Measurements from ENCODE around the gene TMPRSS4.

The TMPRSS4 gene

DNA sequence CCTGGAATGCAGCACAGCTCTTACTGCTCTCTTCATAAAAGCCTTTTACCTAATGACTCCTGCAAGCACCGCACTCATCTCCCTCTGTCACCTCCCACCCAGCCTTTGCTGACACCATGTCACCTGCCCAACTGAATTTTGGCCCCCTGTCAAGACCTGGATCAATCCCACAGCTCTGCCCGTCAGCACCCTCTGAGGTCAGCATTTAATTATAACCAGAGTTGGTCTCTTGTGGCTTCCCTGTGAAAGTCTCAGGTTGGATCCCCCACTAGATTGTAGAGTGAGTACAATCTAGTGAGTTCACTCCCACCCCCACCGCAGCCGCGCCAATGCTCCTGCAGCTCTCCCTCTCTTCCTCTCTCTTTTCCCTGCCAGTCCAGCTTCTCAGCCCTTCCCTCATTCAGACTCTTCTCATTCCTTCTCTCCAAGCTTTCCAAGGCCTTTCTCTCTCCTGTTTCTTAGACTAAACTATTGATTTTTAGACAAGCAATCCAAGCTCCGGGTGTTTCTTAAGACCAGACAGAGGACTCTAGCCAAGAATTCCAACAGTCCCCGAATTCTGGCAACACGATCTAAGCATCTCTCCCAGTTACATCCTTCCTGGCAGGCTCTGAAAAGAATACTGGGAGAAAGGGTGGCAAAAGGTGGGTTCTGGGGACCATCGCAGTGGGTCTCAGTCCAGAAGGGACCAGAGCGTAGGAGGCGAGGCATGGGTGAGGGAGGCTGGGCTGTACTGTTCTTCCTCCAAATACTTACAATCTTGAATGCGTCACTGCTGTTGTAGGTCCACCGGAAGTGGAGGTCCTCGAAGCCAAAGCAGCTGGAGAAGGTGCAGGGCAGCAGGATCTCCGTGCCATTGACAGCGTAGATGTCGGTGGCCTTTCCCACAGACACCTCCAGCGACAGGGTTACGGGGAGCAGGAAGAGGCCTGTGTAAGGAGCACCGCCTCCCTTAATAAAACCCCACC is 67.7 kb downstream of the TMPRSS4 start:
- no peak overlapping the region for H3K27ac ChIP-seq (ENCODE audit: insufficient read depth, low read length, poor library complexity, severe bottlenecking)
- H3K4me3 ChIP-seq (ENCODE audit: insufficient read depth, low read depth, low read length, poor library complexity, severe bottlenecking): peak overlapping the region; percentile 86
- H3K4me1 ChIP-seq (ENCODE audit: control insufficient read depth, insufficient read depth, low read length, poor library complexity, severe bottlenecking): peaks cover 7% of the 10 kb centered on the region
- no peak for DNase-seq
- H3K9me3 ChIP-seq (ENCODE audit: control insufficient read depth, low read length): no peaks in the 10 kb centered on the region
- H3K36me3 ChIP-seq (ENCODE audit: control insufficient read depth, insufficient read depth, low read length): no peaks in the 10 kb centered on the region
- H3K27me3 ChIP-seq (replicated peaks; ENCODE audit: control insufficient read depth, insufficient read depth, low read length, poor library complexity, severe bottlenecking): peaks cover 20% of the 10 kb centered on the region

- no peak overlapping the region for H3K27ac ChIP-seq (ENCODE audit: insufficient read depth, low read length, poor library complexity, severe bottlenecking)
- H3K4me1 ChIP-seq (ENCODE audit: control insufficient read depth, insufficient read depth, low read length, poor library complexity, severe bottlenecking): peaks cover 7% of the 10 kb centered on the region
- peak overlapping the region; percentile 86 for H3K4me3 ChIP-seq (ENCODE audit: insufficient read depth, low read depth, low read length, poor library complexity, severe bottlenecking)
- H3K36me3 ChIP-seq (ENCODE audit: control insufficient read depth, insufficient read depth, low read length): no peaks in the 10 kb centered on the region
- no peaks in the 10 kb centered on the region for H3K9me3 ChIP-seq (ENCODE audit: control insufficient read depth, low read length)
- H3K27me3 ChIP-seq (replicated peaks; ENCODE audit: control insufficient read depth, insufficient read depth, low read length, poor library complexity, severe bottlenecking): peaks cover 14% of the 10 kb centered on the region
- DNase-seq: peak; percentile 75 to 89 (median 82)
Observed at GRCh38 chr11:118145285-118146227, 68.7 kb downstream of the TMPRSS4 start.

DNA sequence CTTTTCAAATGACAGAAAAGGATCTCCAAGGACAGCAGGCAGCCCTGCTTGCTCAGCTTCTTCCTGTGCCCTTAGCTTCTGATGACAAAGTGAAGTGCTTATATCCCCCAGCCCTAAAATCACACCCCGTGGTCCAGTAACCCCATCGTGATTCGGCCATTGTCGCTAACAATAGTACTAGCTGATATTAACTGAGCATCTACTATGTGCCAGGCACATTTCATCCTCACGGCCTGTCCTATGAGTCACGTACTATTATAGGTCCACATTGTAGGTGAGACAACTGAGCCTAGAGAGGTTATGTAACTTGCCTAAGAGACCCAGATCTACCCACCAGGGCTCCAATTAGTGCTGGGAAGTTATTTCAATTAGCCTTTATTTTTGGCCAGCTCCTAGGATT is 69.7 kb downstream of the TMPRSS4 start:
- Histone ChIP-seq H3K27ac (ENCODE audit: insufficient read depth, low read length, poor library complexity, severe bottlenecking) (no peak overlapping the region), H3K4me1 (ENCODE audit: control insufficient read depth, insufficient read depth, low read length, poor library complexity, severe bottlenecking) (peaks cover 7% of the 10 kb centered on the region), H3K4me3 (ENCODE audit: insufficient read depth, low read depth, low read length, poor library complexity, severe bottlenecking) (no peak overlapping the region), H3K9me3 (ENCODE audit: control insufficient read depth, low read length) (no peaks in the 10 kb centered on the region), H3K27me3 (replicated peaks; ENCODE audit: control insufficient read depth, insufficient read depth, low read length, poor library complexity, severe bottlenecking) (peaks cover 14% of the 10 kb centered on the region), H3K36me3 (ENCODE audit: control insufficient read depth, insufficient read depth, low read length) (no peaks in the 10 kb centered on the region)
- DNase-seq: no peak

GRCh38 chr11:118147502-118147901 is 70.6 kb downstream of the TMPRSS4 start:
- Histone ChIP-seq H3K4me1 (ENCODE audit: control insufficient read depth, insufficient read depth, low read length, poor library complexity, severe bottlenecking) (peaks cover 10% of the 10 kb centered on the region), H3K36me3 (ENCODE audit: control insufficient read depth, insufficient read depth, low read length) (no peaks in the 10 kb centered on the region), H3K27ac (ENCODE audit: insufficient read depth, low read length, poor library complexity, severe bottlenecking) (no peak overlapping the region), H3K4me3 (ENCODE audit: insufficient read depth, low read depth, low read length, poor library complexity, severe bottlenecking) (no peak overlapping the region), H3K9me3 (ENCODE audit: control insufficient read depth, low read length) (no peaks in the 10 kb centered on the region), H3K27me3 (replicated peaks; ENCODE audit: control insufficient read depth, insufficient read depth, low read length, poor library complexity, severe bottlenecking) (peaks cover 23% of the 10 kb centered on the region)
- DNase-seq: no peak

DNA sequence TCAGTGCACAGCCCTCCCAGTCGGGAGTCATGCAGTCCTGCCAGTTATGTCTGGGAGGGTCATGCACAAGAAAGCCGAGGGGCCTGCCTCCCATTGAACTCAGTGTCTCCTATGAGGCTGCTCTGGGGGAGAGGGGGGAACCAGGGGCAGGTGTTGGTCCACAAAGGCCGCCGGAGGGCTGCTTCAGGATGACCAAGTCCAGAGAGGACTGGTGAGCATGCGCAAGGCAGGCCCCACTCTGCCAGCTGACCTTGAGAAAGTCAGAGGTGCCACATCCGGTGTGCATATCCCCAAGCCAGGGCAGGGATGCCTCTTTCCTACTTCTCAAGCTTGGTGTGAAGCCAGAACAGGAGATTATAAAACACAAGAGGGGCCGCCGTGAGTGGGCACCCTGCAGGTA is 71.4 kb downstream of the TMPRSS4 start:
- DNase-seq: no peak
- Histone ChIP-seq H3K27ac (ENCODE audit: insufficient read depth, low read length, poor library complexity, severe bottlenecking) (no peak overlapping the region), H3K36me3 (ENCODE audit: control insufficient read depth, insufficient read depth, low read length) (no peaks in the 10 kb centered on the region), H3K9me3 (ENCODE audit: control insufficient read depth, low read length) (no peaks in the 10 kb centered on the region), H3K27me3 (replicated peaks; ENCODE audit: control insufficient read depth, insufficient read depth, low read length, poor library complexity, severe bottlenecking) (peaks cover 27% of the 10 kb centered on the region), H3K4me1 (ENCODE audit: control insufficient read depth, insufficient read depth, low read length, poor library complexity, severe bottlenecking) (peaks cover 17% of the 10 kb centered on the region), H3K4me3 (ENCODE audit: insufficient read depth, low read depth, low read length, poor library complexity, severe bottlenecking) (no peak overlapping the region)

DNA sequence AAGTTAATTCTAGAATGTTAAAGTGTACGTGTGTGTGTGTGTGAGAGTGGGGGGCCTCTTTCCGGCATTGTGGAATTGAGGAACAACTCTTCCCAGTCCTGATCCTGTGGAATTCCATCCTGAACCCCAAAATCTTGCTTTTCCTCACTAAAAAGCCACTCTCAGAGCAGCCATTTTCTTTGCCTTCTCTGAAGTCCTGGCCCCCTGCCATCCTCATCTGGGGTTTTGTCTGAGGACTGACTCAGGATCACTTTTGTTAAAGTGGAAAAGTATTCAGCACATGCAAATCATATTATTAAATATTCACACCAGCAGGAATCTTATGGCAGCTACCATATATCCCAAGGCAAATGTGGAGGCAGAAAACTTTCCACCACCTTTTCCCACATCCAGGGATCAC is 72.0 kb downstream of the TMPRSS4 start:
- DNase-seq: no peak
- H3K4me3 ChIP-seq (ENCODE audit: insufficient read depth, low read depth, low read length, poor library complexity, severe bottlenecking): no peak overlapping the region
- H3K27ac ChIP-seq (ENCODE audit: insufficient read depth, low read length, poor library complexity, severe bottlenecking): no peak overlapping the region
- no peaks in the 10 kb centered on the region for H3K36me3 ChIP-seq (ENCODE audit: control insufficient read depth, insufficient read depth, low read length)
- peaks cover 33% of the 10 kb centered on the region for H3K27me3 ChIP-seq (replicated peaks; ENCODE audit: control insufficient read depth, insufficient read depth, low read length, poor library complexity, severe bottlenecking)
- H3K9me3 ChIP-seq (ENCODE audit: control insufficient read depth, low read length): no peaks in the 10 kb centered on the region
- peaks cover 20% of the 10 kb centered on the region for H3K4me1 ChIP-seq (ENCODE audit: control insufficient read depth, insufficient read depth, low read length, poor library complexity, severe bottlenecking)

DNA sequence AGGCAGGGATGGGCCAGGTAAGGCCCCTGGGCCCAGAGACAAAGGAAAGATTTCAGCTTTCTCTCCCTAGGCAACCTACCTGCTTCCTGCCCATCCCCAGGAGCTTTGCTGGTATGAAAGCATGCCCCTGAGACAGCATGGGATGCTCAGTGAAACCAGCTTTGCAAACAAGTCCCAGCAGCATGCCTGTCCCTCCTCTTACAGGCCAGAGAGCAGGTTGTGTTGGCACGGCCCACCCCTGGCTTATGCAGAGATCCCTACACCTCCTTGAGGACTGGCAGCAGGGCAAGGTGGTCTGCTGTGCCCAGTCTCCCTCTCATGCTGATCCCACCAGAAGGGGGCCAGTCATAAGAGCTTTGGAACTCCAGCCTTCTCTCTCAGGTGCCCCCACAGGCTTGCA is 72.6 kb downstream of the TMPRSS4 start:
- Histone ChIP-seq H3K4me3 (ENCODE audit: insufficient read depth, low read depth, low read length, poor library complexity, severe bottlenecking) (no peak overlapping the region), H3K27me3 (replicated peaks; ENCODE audit: control insufficient read depth, insufficient read depth, low read length, poor library complexity, severe bottlenecking) (peaks cover 38% of the 10 kb centered on the region), H3K4me1 (ENCODE audit: control insufficient read depth, insufficient read depth, low read length, poor library complexity, severe bottlenecking) (peaks cover 20% of the 10 kb centered on the region), H3K9me3 (ENCODE audit: control insufficient read depth, low read length) (no peaks in the 10 kb centered on the region), H3K27ac (ENCODE audit: insufficient read depth, low read length, poor library complexity, severe bottlenecking) (no peak overlapping the region), H3K36me3 (ENCODE audit: control insufficient read depth, insufficient read depth, low read length) (no peaks in the 10 kb centered on the region)
- no peak for DNase-seq

GRCh38 chr11:118151431-118151830 is 74.6 kb downstream of the TMPRSS4 start:
- H3K27me3 ChIP-seq (replicated peaks; ENCODE audit: control insufficient read depth, insufficient read depth, low read length, poor library complexity, severe bottlenecking): peaks cover 32% of the 10 kb centered on the region
- no peaks in the 10 kb centered on the region for H3K9me3 ChIP-seq (ENCODE audit: control insufficient read depth, low read length)
- no peak overlapping the region for H3K4me3 ChIP-seq (ENCODE audit: insufficient read depth, low read depth, low read length, poor library complexity, severe bottlenecking)
- H3K36me3 ChIP-seq (ENCODE audit: control insufficient read depth, insufficient read depth, low read length): no peaks in the 10 kb centered on the region
- peaks cover 13% of the 10 kb centered on the region for H3K4me1 ChIP-seq (ENCODE audit: control insufficient read depth, insufficient read depth, low read length, poor library complexity, severe bottlenecking)
- no peak for DNase-seq
- no peak overlapping the region for H3K27ac ChIP-seq (ENCODE audit: insufficient read depth, low read length, poor library complexity, severe bottlenecking)

DNA sequence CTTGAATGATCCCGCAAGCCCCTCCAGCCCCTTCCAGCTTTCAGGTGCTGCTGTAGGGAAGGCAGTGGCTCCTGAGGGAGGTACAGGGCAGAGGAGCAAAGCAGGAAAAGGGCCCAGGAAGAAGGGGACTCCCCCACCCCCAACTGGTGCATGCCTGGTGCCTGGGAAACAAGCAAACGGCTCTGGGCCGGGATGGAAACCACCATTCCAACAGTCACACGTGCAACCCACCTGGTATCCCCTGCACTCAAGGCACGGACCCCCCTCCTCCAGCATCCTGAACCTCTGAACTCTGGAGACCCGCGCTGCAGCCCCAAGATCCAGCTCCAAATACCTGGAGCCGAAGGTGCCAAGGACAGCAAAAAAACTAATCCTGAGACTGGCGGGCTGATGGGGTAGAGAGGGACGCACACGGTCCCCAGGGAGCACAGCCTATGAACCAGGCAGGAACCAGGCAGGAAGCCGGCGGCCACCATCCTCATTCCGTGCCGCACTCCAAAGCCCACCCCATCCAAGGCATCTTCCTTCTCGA is 75.2 kb downstream of the TMPRSS4 start:
- peaks cover 16% of the 10 kb centered on the region for H3K4me1 ChIP-seq (ENCODE audit: control insufficient read depth, insufficient read depth, low read length, poor library complexity, severe bottlenecking)
- no peak for DNase-seq
- peak overlapping the region; percentile 55 for H3K4me3 ChIP-seq (ENCODE audit: insufficient read depth, low read depth, low read length, poor library complexity, severe bottlenecking)
- H3K27ac ChIP-seq (ENCODE audit: insufficient read depth, low read length, poor library complexity, severe bottlenecking): no peak overlapping the region
- H3K36me3 ChIP-seq (ENCODE audit: control insufficient read depth, insufficient read depth, low read length): no peaks in the 10 kb centered on the region
- peaks cover 39% of the 10 kb centered on the region for H3K27me3 ChIP-seq (replicated peaks; ENCODE audit: control insufficient read depth, insufficient read depth, low read length, poor library complexity, severe bottlenecking)
- no peaks in the 10 kb centered on the region for H3K9me3 ChIP-seq (ENCODE audit: control insufficient read depth, low read length)
